SK-N-MC (cell line): ENCODE data around the gene SLC24A4.

ENCODE experiments used
- DNase-seq: peaks from one replicate; pipeline ENCODE4 v3.0.0-alpha.2; 2011; ENCODE audit warnings: low read depth, low spot score
- H3K27ac ChIP-seq: fragments of 200-600 bp; sonication (generic); 2 replicates; pipeline ENCODE4 v1.5.1; 2016; ENCODE audit warnings: mixed run types
- H3K36me3 ChIP-seq: fragments of 200-600 bp; sonication (generic); 2 replicates; pipeline ENCODE4 v1.6.1; 2017; ENCODE audit warnings: antibody characterized with exemption, low read length, mixed read lengths; ENCODE audit not compliant: insufficient read depth
- H3K4me3 ChIP-seq: fragments of 200-600 bp; sonication (generic); 2 replicates; pipeline ENCODE4 v1.5.1; 2016
- H3K9ac ChIP-seq: fragments of 200-600 bp; sonication (generic); 2 replicates; pipeline ENCODE4 v1.8.0; 2017; ENCODE audit warnings: mixed run types, mixed read lengths; ENCODE audit not compliant: insufficient read length
- H3K9me3 ChIP-seq: fragments of 200-600 bp; sonication (generic); 2 replicates; pipeline ENCODE4 v1.6.1; 2017; ENCODE audit warnings: low read depth, mild to moderate bottlenecking, antibody characterized with exemption, low read length, moderate library complexity, mixed read lengths
- EZH2 ChIP-seq: fragments of 200-600 bp; sonication (generic); IDR thresholded peaks from one replicate; pipeline ENCODE4 v1.6.1; 2017; ENCODE audit warnings: antibody characterized with exemption
- FOXP2 ChIP-seq: optimal IDR thresholded peaks from 2 replicates; pipeline ENCODE3; 2011; ENCODE audit warnings: mild to moderate bottlenecking, moderate library complexity; ENCODE audit not compliant: insufficient read depth; ENCODE audit errors: extremely low read length, control extremely low read depth
- POLR2AphosphoS5 ChIP-seq: IDR thresholded peaks from 2 replicates; pipeline ENCODE4 v1.6.1; 2012; ENCODE audit warnings: mild to moderate bottlenecking, low read depth, low read length, borderline replicate concordance

The SLC24A4 gene

GRCh38 chr14:92490239-92490959 lies 167.4 kb downstream of the SLC24A4 start:
- Histone ChIP-seq H3K9ac (no peak overlapping the region), H3K36me3 (no peaks in the 10 kb centered on the region), H3K9me3 (no peaks in the 10 kb centered on the region), H3K4me3 (no peak overlapping the region), H3K27ac (no peak overlapping the region)
- TF ChIP-seq POLR2AphosphoS5 (no peak), EZH2 (no peak), FOXP2 (no peak)
- no peak for DNase-seq

- Histone ChIP-seq H3K9me3 (no peaks in the 10 kb centered on the region), H3K9ac (no peak overlapping the region), H3K36me3 (no peaks in the 10 kb centered on the region), H3K4me3 (no peak overlapping the region), H3K27ac (no peak overlapping the region)
- TF ChIP-seq EZH2 (no peak), FOXP2 (no peak), POLR2AphosphoS5 (no peak)
- no peak for DNase-seq
Observed at GRCh38 chr14:92491782-92492181, 168.8 kb downstream of the SLC24A4 start.

GRCh38 chr14:92492258-92492657 lies 169.3 kb downstream of the SLC24A4 start:
- Histone ChIP-seq H3K9ac (no peak overlapping the region), H3K27ac (no peak overlapping the region), H3K4me3 (no peak overlapping the region), H3K36me3 (no peaks in the 10 kb centered on the region), H3K9me3 (no peaks in the 10 kb centered on the region)
- TF ChIP-seq EZH2, result no peak
- no peak for TF ChIP-seq POLR2AphosphoS5
- TF ChIP-seq FOXP2, result no peak
- DNase-seq, result no peak

- Histone ChIP-seq H3K27ac (no peak overlapping the region), H3K9me3 (no peaks in the 10 kb centered on the region), H3K9ac (no peak overlapping the region), H3K36me3 (no peaks in the 10 kb centered on the region), H3K4me3 (no peak overlapping the region)
- TF ChIP-seq EZH2 (no peak), POLR2AphosphoS5 (no peak), FOXP2 (no peak)
- DNase-seq, result no peak
Observed at GRCh38 chr14:92493024-92493423, 170.1 kb downstream of the SLC24A4 start.

GRCh38 chr14:92493492-92493891 lies 170.5 kb downstream of the SLC24A4 start:
- H3K9ac ChIP-seq, result no peak overlapping the region
- DNase-seq, result no peak
- TF ChIP-seq POLR2AphosphoS5 (no peak), FOXP2 (no peak), EZH2 (no peak)
- no peak overlapping the region for H3K4me3 ChIP-seq
- H3K36me3 ChIP-seq, result no peaks in the 10 kb centered on the region
- H3K27ac ChIP-seq, result no peak overlapping the region
- H3K9me3 ChIP-seq, result no peaks in the 10 kb centered on the region

- Histone ChIP-seq H3K36me3 (no peaks in the 10 kb centered on the region), H3K27ac (no peak overlapping the region), H3K9ac (no peak overlapping the region), H3K4me3 (no peak overlapping the region), H3K9me3 (no peaks in the 10 kb centered on the region)
- no peak for DNase-seq
- TF ChIP-seq EZH2 (no peak), FOXP2 (no peak), POLR2AphosphoS5 (no peak)
Observed at GRCh38 chr14:92494512-92494911, 171.5 kb downstream of the SLC24A4 start.

- H3K4me3 ChIP-seq, result no peak overlapping the region
- H3K9me3 ChIP-seq, result no peaks in the 10 kb centered on the region
- H3K9ac ChIP-seq, result no peak overlapping the region
- no peaks in the 10 kb centered on the region for H3K36me3 ChIP-seq
- DNase-seq, result no peak
- H3K27ac ChIP-seq, result no peak overlapping the region
- no peak for TF ChIP-seq POLR2AphosphoS5
- TF ChIP-seq EZH2, result no peak
- TF ChIP-seq FOXP2, result no peak
Observed at GRCh38 chr14:92495027-92495426, 172.1 kb downstream of the SLC24A4 start.

GRCh38 chr14:92496191-92496857 lies 173.4 kb downstream of the SLC24A4 start:
- Histone ChIP-seq H3K9me3 (no peaks in the 10 kb centered on the region), H3K9ac (no peak overlapping the region)
- DNase-seq, result no peak

More at GRCh38 chr14:92496191-92496857, 173.4 kb downstream of the SLC24A4 start:
- no peak overlapping the region for H3K4me3 ChIP-seq
- no peak overlapping the region for H3K27ac ChIP-seq
- TF ChIP-seq POLR2AphosphoS5, result no peak
- TF ChIP-seq FOXP2, result no peak
- TF ChIP-seq EZH2, result no peak
- no peaks in the 10 kb centered on the region for H3K36me3 ChIP-seq
